ENCODE measurements around the gene ARID1B. TPM values are rescaled to one million over a fixed set of nuclear protein-coding genes. Genes with fewer than 3 reads are reported as not detected.

Gene ARID1B
- total RNA-seq, 1 donor from 2014 or later: 16.3 TPM

- no peak for TF ChIP-seq CTCF (IDR thresholded peaks at IDR 0.05; ENCODE audit: insufficient read depth, low read length, severe bottlenecking)
- Histone ChIP-seq H3K27me3 (ENCODE audit: control insufficient read depth, insufficient read depth, low read length) (no peaks in the 10 kb centered on the region), H3K4me3 (ENCODE audit: low read depth, low read length) (no peak overlapping the region), H3K36me3 (ENCODE audit: control insufficient read depth, insufficient read depth, low read length) (no peaks in the 10 kb centered on the region)
- FAIRE-seq (no peak), DNase-seq (ENCODE audit: low read depth) (no peak)
These were observed 177.0 kb downstream of the ARID1B start for GRCh38 chr6:156954191-156954590.

- DNase-seq (ENCODE audit: low read depth) (no peak), FAIRE-seq (no peak)
- TF ChIP-seq CTCF (IDR thresholded peaks at IDR 0.05; ENCODE audit: insufficient read depth, low read length, severe bottlenecking): no peak
- H3K27me3 ChIP-seq (ENCODE audit: control insufficient read depth, insufficient read depth, low read length): no peaks in the 10 kb centered on the region
- H3K4me3 ChIP-seq (ENCODE audit: low read depth, low read length): no peak overlapping the region
- H3K36me3 ChIP-seq (ENCODE audit: control insufficient read depth, insufficient read depth, low read length): no peaks in the 10 kb centered on the region
These were observed 177.6 kb downstream of the ARID1B start for GRCh38 chr6:156954816-156955215.

DNA sequence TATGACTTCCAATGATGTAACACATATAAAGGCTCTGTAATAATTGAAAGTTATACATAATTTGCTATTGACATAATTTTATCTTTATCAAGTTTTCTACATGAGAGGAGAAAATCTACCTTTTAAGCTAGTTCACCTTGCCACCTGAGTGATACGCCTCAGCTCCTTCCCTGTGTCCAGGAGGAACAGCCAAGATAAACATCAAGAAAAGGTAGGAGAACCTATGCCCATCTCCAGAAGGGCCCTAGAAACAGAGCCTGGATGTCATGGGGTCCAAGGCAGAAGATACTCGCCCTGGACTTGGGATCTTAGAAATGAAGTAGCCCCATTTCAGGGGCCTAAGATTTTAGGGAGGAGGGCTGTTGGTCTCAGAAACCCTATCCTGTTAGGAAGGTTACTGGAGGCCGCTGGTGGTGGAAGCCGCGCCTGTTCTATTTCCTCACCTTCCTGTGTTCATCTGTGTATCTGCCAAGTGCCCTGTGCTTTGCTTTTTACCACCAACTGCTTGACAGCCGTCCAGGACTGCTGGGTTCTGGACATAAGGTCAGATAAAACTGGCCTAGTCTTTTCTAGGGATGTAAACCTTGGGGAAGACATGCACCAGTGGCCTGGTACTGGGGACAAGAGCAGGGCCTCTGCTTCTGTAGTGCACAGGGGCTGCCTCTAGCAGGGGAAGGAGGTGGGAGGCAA lies 178.5 kb downstream of the ARID1B start:
- no peak for FAIRE-seq
- no peaks in the 10 kb centered on the region for H3K27me3 ChIP-seq (ENCODE audit: control insufficient read depth, insufficient read depth, low read length)
- DNase-seq (ENCODE audit: low read depth): no peak
- H3K36me3 ChIP-seq (ENCODE audit: control insufficient read depth, insufficient read depth, low read length): no peaks in the 10 kb centered on the region
- no peak for TF ChIP-seq CTCF (IDR thresholded peaks at IDR 0.05; ENCODE audit: insufficient read depth, low read length, severe bottlenecking)
- no peak overlapping the region for H3K4me3 ChIP-seq (ENCODE audit: low read depth, low read length)

GRCh38 chr6:156956286-156956685 lies 179.1 kb downstream of the ARID1B start:
- no peak for FAIRE-seq
- no peak for TF ChIP-seq CTCF (IDR thresholded peaks at IDR 0.05; ENCODE audit: insufficient read depth, low read length, severe bottlenecking)
- Histone ChIP-seq H3K4me3 (ENCODE audit: low read depth, low read length) (no peak overlapping the region), H3K27me3 (ENCODE audit: control insufficient read depth, insufficient read depth, low read length) (no peaks in the 10 kb centered on the region), H3K36me3 (ENCODE audit: control insufficient read depth, insufficient read depth, low read length) (no peaks in the 10 kb centered on the region)
- DNase-seq (ENCODE audit: low read depth): no peak

GRCh38 chr6:156957931-156958547 lies 180.9 kb downstream of the ARID1B start:
- Histone ChIP-seq H3K36me3 (ENCODE audit: control insufficient read depth, insufficient read depth, low read length) (no peaks in the 10 kb centered on the region), H3K4me3 (ENCODE audit: low read depth, low read length) (no peak overlapping the region), H3K27me3 (ENCODE audit: control insufficient read depth, insufficient read depth, low read length) (no peaks in the 10 kb centered on the region)
- no peak for FAIRE-seq
- DNase-seq (ENCODE audit: low read depth): no peak
- TF ChIP-seq CTCF (IDR thresholded peaks at IDR 0.05; ENCODE audit: insufficient read depth, low read length, severe bottlenecking): no peak
